AML-193 (cell line): ENCODE results near the gene CRADD.
"Not testable (repeated sequence)": the region's sequence is repeated elsewhere in the genome, so short reads cannot be mapped to it uniquely, and the experiment has no call there.

Experiments
- DNase-seq, 2 experiments: peaks; one replicate each; lab custom pipeline; 2025; lab: John Stamatoyannopoulos, UW

CRADD gene

DNA sequence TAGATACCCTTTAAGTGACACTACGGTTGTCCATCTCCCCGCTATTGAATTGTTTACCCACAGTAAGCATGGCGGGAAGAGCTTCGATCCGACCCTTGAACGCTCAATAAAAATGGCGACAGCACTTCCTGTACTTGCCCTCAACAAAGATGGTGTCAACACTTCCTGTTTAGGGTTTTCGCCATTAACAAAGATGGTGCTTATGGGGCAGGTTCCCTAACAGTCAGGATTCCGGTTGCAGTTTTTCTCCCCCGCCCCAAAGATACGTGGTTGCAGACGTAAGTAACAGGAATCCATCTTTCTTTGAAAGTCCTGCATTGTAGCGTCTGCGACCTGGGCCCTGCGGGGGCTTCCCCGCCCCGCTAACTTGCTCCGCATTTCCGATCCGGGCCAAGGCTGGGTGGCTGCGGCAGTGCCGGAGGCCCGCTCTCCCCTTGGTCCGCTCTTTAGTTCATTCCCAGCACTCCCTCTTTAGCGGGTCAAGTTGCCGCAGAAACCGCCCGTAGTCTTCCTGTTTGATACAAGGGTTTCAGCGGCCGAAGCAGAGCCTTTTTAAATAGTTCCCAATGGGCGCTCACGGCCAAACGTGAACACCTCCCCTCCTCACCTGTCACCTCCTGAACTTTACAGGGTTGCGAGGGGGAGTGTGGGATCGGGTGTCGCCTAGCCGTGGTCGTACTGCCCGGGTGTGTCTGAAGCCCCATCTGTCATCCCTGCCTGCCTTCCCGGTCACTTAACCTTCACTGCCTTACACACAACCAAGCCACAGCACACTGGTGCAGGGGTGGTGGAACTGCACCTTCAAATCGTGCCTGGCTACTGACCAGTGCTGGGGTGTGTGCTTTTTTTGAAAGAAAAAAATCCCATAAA is at the start of gene CRADD:
Gene CRADD (plus strand): TSS at position 181 of the 870 bp plus-strand sequence.
- DNase-seq = peak; percentile 91 to 96

DNA sequence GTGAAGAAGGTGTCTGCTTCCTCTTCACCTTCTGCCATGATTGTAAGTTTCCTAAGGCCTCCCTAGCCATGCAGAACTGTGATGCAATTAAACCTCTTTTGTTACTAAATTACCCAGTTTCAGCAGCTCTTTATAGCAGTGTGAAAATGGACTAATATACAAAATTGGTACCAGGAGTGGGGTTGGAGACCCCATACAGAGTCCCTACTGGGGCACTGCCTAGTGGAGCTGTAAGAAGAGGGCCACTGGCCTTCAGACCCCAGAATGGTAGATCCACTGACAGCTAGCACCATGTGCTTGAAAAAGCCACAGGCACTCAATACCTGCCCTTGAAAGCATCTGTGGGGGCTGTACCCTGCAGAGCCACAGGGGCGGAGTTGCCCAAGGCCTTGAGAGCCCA is 44.8 kb upstream of the CRADD start:
- no peak for DNase-seq

GRCh38 chr12:93634416-93634815 is 42.8 kb upstream of the CRADD start:
- DNase-seq = no peak

DNA sequence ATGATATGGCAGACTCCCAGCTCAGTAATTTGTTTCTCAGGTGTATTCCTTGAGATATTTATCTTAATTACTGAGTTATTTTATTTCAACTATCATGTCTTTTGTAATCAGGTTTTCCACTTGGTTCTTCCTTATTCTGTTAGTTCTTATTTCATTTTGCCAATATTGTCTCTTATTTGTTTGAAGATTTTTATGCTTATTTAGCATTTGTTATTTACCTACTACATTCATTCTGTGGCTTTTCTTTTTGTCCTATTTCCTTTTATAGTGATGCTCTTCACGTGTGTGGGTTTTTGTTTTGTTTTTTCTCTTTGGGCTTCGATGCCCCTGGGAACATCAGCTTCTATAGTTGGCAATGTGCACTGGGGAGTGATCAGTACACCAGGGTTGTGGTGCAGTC is 40.5 kb upstream of the CRADD start:
- DNase-seq = no peak

DNA sequence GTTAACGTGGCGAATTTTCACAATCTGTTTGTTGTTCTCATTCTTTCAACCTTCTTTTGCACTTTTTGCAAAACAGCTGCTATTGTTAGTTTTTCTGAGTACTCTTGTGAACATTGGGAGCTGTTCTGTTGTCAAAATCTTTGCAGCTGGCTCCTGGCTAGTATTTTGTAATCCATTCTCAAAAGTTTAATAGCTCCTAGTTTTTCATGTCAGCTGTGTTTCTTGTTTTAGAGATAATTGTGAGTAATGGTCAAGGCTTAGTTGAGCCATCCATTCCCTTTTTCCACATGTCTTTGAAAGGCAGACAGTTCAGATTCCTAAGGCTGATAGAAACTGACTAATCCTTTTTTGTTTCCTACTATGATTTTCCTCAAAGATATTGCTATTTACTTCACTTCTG is 39.1 kb upstream of the CRADD start:
- DNase-seq = no peak

DNA sequence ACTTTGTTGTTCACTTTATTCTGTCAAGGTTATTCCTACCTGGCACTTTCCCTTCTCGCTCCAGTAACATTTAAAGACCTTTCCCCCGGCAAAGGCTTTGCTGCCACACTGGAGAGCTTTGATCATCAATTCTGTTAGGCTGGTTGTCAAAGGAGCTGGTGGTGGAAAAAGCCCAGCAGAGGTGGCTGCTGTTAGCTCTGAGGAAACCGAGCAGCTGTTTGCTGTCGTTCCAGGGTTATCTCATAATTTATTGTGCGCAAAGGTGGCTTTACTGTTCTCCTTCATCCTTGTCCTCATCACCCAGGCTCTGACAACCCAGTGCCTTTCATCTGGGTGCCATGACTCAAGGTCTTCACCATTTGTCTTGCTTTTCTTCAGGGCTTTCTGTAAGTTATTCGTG is 38.2 kb upstream of the CRADD start:
- DNase-seq = no peak

DNA sequence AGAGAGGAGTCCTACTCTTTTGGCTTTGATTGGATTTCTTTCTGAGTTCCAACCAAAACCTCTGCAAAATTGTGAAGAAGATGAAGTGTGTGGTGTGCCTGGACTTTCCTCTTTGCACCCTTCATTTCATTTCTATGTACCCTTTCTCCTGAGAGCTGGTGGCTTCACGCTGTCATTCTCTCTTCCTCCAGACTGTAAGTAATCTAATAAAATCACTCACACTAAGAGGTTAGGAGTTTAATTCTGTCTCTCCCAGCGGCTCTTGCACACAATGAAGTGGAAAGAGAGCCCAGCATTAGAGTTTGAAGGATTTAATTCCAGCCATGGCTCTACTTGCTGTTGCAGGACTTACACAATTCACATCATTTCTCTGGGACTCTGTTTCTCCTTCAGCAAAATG is 37.8 kb upstream of the CRADD start:
- no peak for DNase-seq

DNA sequence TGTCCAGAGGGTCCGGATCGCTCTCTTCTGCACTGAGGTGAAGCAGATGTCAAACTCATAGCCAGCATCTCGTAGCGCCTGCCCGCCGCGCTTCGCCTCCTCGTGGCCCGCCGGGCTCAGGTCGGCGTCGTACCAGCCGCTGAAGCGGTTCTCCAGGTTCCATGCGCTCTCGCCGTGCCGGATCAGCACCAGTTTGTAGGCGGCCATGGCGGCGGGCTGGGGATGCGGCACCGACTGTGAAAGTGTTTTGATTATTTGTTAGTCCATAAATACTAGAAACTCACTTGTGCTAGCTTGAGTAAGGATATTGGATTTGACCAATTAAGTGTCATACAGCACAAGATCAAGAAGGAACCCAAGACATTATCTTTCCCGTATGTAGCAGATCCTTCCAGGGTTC is 35.8 kb upstream of the CRADD start:
- DNase-seq = not testable (repeated sequence)

DNA sequence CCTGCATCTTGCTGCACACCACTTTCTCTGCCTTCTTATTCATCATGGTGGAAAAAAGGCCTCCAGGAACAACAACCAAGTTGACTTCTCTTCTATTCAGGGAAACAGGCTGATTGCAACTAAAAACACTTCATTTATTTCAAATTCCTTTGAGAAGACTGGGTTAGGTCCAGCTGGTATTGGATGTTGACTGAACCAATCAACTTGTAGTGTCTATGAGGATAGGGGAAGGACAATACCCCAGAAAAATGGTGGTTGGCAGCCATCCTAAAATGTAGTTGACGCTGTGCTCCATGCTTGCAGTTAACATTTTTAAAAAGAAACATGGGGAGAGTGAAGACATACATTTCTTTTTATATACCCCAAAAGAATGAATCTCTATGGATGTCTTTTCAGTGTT is 34.4 kb upstream of the CRADD start:
- no peak for DNase-seq

- DNase-seq = no peak
Measured at GRCh38 chr12:93645702-93646101, 31.5 kb upstream of the CRADD start.

- DNase-seq = no peak
Measured at GRCh38 chr12:93650626-93651025, 26.5 kb upstream of the CRADD start.

DNA sequence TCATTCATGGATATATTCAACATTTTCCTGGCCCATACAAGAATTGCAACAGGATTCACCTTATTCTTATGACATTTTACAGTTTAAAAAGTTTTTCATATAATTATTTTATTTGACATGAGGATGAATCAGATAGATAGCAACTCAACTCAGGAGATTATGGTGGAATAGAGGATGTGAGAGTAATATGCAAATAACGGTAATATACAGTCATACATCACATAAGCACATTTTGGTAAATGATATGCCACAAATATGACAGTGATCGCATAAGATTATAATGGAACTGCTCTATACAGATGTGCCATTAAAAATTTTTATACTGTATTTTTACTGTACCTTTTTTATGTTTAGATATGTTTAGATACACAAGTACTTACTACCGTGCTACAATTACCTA is 24.1 kb upstream of the CRADD start:
- DNase-seq = no peak

DNA sequence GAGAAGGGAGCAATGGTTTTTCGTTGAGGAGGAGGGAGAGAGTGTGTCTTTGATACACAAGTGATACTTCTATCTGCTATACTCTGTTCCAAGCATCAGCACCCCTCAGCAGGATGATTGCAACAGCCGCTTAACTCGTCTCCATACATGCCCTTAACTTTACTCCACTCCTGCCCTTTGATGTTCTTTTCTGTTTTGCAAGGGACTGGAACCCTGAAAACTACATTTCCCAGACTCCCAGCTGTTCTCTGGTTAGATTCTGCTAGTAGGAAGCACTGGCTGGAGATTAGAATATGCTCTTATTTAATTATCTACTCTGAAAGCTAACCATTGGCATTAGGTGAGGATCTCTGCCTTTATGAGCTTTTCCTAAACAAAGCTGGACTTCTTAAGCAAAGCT is 23.5 kb upstream of the CRADD start:
- DNase-seq = no peak

DNA sequence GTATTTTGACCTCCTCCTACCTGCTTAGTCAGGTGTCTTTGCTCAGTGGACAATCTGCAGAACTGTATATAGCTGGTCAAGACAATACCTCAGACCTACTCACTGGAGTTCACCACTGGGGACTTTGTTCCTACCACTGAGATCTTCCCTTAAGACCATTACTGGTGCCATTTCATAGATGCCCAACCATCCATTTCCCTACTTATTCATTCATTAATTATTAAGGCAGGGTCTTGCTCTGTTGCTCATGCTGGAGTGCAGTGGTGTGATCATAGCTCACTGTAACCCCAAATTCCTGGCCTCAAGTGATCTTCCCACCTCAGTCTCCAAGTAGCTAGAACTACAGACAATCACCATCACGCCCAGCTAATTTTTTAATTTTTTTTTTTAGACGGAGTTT is 22.8 kb upstream of the CRADD start:
- no peak for DNase-seq

- no peak for DNase-seq
Measured at GRCh38 chr12:93657071-93657470, 20.1 kb upstream of the CRADD start.

DNA sequence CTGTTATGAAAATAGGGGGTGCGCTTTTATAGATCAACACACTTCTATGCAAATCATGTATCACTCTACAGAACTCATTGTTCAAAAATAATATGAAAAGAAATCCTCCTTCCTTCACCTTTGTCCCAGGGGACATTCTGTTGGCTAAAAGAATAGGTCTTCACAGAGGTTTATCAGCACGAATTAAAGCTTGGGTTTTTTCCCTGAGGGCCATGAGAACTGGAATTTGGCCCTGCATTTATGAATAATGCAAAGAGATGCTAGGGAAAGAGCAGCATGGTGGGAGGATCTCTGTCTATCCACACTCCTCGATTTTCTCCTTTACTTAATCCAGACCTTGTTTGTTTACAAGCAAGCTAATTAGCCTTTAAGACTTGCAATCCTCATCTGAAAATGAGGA is 16.2 kb upstream of the CRADD start:
- no peak for DNase-seq

GRCh38 chr12:93663006-93663728 is 14.0 kb upstream of the CRADD start:
- DNase-seq = no peak

DNA sequence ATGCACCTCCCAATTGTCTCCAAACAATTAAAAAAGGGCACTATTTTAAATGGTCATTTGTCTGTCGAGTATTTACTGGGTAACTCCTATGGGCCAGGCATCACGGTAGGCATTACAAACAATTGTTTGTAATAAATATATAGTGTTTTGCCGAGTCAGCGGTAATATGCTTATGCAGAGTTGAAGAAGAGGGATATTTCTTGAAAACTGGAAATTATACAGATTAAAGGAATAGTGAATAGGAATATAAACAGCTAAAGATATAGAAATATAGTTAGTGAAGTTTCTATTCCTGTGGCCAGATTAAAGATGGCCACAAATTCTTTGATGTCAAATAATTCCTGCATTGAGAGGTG is 13.5 kb upstream of the CRADD start:
- DNase-seq = no peak

- no peak for DNase-seq
Measured at GRCh38 chr12:93664573-93665138, 12.5 kb upstream of the CRADD start.

DNA sequence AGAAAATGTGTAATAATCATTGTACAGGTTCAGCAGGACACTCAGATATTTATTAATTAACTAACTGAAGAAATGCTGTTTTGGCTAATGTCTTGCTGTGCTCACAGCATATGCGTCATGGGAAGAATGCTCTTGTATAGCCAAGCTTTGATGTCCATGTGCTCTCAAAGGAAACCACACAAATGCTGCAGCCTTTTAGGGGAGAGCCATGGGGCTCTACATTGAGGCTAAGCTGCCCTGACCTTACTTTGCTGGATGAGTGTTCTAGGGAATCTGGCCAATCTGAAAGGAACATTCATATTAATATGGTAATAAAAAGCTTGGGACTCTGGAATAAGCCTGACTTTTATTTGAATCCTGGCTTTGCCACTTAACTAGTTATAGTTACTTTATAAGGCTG is 9.5 kb upstream of the CRADD start:
- no peak for DNase-seq

- DNase-seq = no peak
Measured at GRCh38 chr12:93668919-93669418, 8.2 kb upstream of the CRADD start.

DNA sequence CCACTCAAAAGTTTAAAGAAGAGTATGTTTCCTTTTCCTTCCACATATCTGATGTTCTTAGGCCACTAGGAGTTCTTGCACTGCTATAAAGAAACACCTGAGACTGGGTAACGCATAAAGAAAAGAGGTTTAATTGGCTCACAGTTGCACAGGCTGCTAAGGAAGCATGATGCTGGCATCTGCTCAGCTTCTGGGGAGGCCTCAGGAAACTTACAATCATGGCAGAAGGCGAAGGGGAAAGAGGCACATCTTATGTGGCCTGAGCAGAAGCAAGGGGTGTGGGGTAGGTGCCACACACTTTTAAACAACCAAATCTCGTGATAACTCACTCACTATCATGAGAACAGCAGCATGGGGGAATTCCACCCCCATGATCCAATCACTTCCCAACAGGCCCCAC is 7.7 kb upstream of the CRADD start:
- DNase-seq = no peak

GRCh38 chr12:93670104-93670503 is 7.1 kb upstream of the CRADD start:
- DNase-seq = no peak
